ENCODE data around the gene CYSLTR1.
A peak's percentile ranks its signal among the peaks of the same experiment; 100 is the strongest.

CYSLTR1 gene

GRCh38 chrX:78327370-78328086, at the start of gene CYSLTR1:
CYSLTR1 (minus strand) TSS chrX:78327611; CDS start chrX:78273746, 53,865 bp downstream.
- Mint-ChIP-seq H3K27me3 (ENCODE audit: low read depth) (no peaks in the 10 kb centered on the region), H3K9me3 (no peaks in the 10 kb centered on the region), H3K27ac (peak within 1 kb of the TSS; percentile 23 to 49 (median 25)), H3K4me1 (peaks cover 20% of the 10 kb centered on the region), H3K4me3 (peak within 1 kb of the TSS in 2 of 3 experiments; percentile 22 to 36), H3K36me3 (ENCODE audit: low read depth) (no peaks in the 10 kb centered on the region)
- TF ChIP-seq, protein P1, sequence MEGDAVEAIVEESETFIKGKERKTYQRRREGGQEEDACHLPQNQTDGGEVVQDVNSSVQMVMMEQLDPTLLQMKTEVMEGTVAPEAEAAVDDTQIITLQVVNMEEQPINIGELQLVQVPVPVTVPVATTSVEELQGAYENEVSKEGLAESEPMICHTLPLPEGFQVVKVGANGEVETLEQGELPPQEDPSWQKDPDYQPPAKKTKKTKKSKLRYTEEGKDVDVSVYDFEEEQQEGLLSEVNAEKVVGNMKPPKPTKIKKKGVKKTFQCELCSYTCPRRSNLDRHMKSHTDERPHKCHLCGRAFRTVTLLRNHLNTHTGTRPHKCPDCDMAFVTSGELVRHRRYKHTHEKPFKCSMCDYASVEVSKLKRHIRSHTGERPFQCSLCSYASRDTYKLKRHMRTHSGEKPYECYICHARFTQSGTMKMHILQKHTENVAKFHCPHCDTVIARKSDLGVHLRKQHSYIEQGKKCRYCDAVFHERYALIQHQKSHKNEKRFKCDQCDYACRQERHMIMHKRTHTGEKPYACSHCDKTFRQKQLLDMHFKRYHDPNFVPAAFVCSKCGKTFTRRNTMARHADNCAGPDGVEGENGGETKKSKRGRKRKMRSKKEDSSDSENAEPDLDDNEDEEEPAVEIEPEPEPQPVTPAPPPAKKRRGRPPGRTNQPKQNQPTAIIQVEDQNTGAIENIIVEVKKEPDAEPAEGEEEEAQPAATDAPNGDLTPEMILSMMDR (IDR thresholded peaks at IDR 0.05; ENCODE audit: unreplicated experiment in 3 of 3) = no peak

DNA sequence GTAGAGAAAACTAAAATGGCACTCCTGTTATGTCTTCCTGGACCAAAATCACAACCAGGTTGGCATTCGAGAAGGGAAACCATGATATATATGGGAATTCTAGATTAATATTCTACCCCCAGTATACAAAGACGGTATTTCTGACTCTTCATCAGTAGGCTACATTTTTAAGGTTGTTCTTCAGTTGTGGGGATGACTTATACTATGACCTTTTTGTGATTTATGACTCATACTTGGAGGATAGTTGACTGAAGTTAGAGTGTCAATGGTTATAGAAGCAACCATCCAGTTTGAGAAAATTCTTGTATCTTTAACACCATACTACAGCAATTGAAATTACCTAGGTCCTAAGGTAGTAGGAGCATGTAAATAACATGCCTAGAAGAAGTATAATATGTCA, 49.8 kb upstream of the CYSLTR1 start:
- Mint-ChIP-seq H3K27me3 (ENCODE audit: low read depth) (no peaks in the 10 kb centered on the region), H3K4me3 (no peak overlapping the region), H3K36me3 (ENCODE audit: low read depth) (no peaks in the 10 kb centered on the region), H3K9me3 (peaks cover 18% of the 10 kb centered on the region), H3K4me1 (no peaks in the 10 kb centered on the region), H3K27ac (no peak overlapping the region)
- TF ChIP-seq, protein P1 (IDR thresholded peaks at IDR 0.05; ENCODE audit: unreplicated experiment in 3 of 3) = no peak

GRCh38 chrX:78375894-78376293, 48.5 kb upstream of the CYSLTR1 start:
- H3K27me3 Mint-ChIP-seq (ENCODE audit: low read depth) = no peaks in the 10 kb centered on the region
- H3K9me3 Mint-ChIP-seq = peaks cover 14% of the 10 kb centered on the region
- TF ChIP-seq, protein P1 (IDR thresholded peaks at IDR 0.05; ENCODE audit: unreplicated experiment in 3 of 3) = no peak
- no peaks in the 10 kb centered on the region for H3K4me1 Mint-ChIP-seq
- H3K36me3 Mint-ChIP-seq (ENCODE audit: low read depth) = no peaks in the 10 kb centered on the region
- no peak overlapping the region for H3K4me3 Mint-ChIP-seq
- no peak overlapping the region for H3K27ac Mint-ChIP-seq

DNA sequence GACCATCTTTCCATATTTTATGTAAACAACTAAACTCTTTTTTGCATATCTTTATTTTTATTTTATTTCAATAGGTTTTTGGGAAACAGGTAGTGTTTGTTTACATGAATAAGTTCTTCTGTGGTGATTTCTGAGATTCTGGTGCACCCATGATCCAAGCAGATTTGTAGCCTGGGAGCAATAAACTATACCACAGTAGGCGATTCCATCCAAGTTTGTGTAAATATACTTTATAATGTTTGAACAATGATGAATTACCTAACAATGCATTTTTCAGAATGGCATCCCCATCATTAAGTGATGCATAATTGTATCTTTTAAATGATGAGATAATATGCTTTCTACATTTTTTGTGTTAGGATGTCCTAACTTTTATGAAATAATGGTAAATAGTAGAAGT, 39.2 kb upstream of the CYSLTR1 start:
- Mint-ChIP-seq H3K27ac (no peak overlapping the region), H3K36me3 (ENCODE audit: low read depth) (no peaks in the 10 kb centered on the region), H3K9me3 (peaks cover 14% of the 10 kb centered on the region), H3K4me1 (no peaks in the 10 kb centered on the region), H3K27me3 (ENCODE audit: low read depth) (no peaks in the 10 kb centered on the region), H3K4me3 (no peak overlapping the region)
- TF ChIP-seq, protein P1 (IDR thresholded peaks at IDR 0.05; ENCODE audit: unreplicated experiment in 3 of 3) = no peak

- Mint-ChIP-seq H3K4me1 (no peaks in the 10 kb centered on the region), H3K4me3 (no peak overlapping the region), H3K36me3 (ENCODE audit: low read depth) (no peaks in the 10 kb centered on the region), H3K9me3 (peaks cover 16% of the 10 kb centered on the region), H3K27me3 (ENCODE audit: low read depth) (no peaks in the 10 kb centered on the region), H3K27ac (no peak overlapping the region)
- TF ChIP-seq, protein P1 (IDR thresholded peaks at IDR 0.05; ENCODE audit: unreplicated experiment in 3 of 3) = no peak
Measured at GRCh38 chrX:78357342-78358055, 30.1 kb upstream of the CYSLTR1 start.
